H4 (cell line): Measurements from ENCODE around the gene FGGY. TPM values are rescaled to one million over a fixed set of nuclear protein-coding genes. Genes with fewer than 3 reads are reported as not detected.
"Not testable (repeated sequence)": the region's sequence is repeated elsewhere in the genome, so short reads cannot be mapped to it uniquely, and the experiment has no call there.

ENCODE experiments used
- DNase-seq: peaks from one replicate; pipeline ENCODE4 v3.0.0-alpha.2; 2015; ENCODE audit warnings: low spot score
- total RNA-seq: library from RNA; depleted of rRNA; stranded (reverse); fragments of >200 nt; shearing (Covaris generic); gene quantifications from 2 replicates; pipeline ENCODE4 v1.2.3, GENCODE V29; 2014

The FGGY gene
- total RNA-seq, 1 experiment from 2014 or later = 8.4 TPM

GRCh38 chr1:59701376-59701775 lies 404.5 kb downstream of the FGGY start:
- no peak for DNase-seq

GRCh38 chr1:59703226-59703917 lies 406.5 kb downstream of the FGGY start:
- peak; percentile 19 for DNase-seq

- DNase-seq = no peak
Measured at GRCh38 chr1:59703918-59704378, 407.1 kb downstream of the FGGY start.

DNA sequence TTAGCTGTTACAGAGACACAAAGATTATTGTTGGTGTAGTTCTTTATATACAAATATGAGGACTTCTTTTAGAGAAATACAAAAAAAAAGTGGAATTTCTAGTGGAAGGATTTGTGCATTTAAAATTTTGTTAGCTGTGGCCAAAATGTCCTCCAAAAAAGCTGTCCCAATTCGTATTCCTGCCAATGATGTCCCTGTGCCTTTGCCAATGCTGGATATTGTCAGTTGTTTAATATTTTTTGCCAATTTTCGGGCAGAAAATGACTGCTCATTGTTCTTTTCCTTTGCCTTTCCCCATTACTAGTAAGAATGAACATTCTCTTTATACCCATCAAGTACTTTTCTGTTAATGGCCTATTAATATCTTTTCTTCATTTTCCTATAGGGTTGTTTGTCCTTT lies 407.8 kb downstream of the FGGY start:
- DNase-seq = no peak

- no peak for DNase-seq
Measured at GRCh38 chr1:59705466-59706302, 408.8 kb downstream of the FGGY start.

GRCh38 chr1:59706303-59706599 lies 409.4 kb downstream of the FGGY start:
- DNase-seq = no peak

- peak; percentile 86 for DNase-seq
Measured at GRCh38 chr1:59707178-59707791, 410.4 kb downstream of the FGGY start.

DNA sequence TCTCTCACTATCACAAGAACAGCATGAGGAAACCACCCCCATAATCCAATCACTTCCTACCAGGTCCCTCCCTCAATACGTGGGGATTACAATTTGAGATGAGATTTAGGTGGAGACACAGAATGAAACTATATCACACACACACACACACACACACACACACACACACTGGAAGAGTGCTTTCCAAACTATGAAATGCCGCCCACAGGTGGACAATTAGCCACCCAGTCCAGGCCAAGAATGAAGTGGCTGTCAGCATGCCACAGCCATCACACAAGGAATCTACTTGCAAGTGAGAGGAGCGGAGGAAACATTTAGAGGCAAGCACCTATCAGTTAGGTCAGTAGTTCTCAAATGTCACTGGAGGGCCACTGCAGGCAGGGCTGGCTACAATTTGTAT lies 412.4 kb downstream of the FGGY start:
- no peak for DNase-seq

GRCh38 chr1:59710920-59711319 lies 414.0 kb downstream of the FGGY start:
- DNase-seq = not testable (repeated sequence)

DNA sequence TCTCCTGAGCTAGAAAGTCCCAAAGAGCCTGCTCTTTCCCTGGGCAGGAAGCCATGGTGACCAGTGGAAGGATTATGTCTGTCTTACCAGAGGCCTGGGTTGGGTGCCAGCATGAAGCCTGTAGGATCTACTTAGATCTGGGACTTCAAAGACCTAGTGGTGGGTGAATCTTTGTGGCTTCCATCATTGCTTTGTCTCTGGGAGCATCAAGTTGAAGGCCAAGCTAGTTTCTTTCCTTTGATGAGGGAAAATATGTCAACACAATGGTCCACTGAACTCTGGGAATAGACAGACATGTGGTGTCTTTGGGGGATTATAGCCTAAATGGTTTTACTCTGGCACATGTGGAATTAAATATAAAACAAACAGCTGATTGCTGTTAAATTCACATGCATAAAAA lies 417.3 kb downstream of the FGGY start:
- DNase-seq = no peak

DNA sequence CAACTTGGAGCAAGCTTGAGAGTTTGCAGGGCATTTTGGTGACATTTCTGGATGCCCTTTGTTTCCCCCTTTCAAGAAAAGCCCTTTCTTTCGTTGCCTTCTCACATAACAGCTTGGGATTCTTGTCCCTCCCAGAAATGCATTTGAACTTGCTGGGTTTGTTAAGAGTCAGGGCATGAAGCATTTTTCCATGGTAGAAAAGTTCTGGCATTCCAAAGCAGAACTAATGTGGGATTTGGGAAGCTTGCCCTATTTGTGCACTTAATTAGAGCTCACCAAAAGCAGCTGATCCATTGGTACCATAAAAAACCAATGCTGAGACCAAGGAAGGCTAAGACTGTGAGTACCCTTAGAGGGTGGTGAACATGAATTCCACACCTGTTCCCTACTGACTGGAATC lies 418.1 kb downstream of the FGGY start:
- DNase-seq = no peak

DNA sequence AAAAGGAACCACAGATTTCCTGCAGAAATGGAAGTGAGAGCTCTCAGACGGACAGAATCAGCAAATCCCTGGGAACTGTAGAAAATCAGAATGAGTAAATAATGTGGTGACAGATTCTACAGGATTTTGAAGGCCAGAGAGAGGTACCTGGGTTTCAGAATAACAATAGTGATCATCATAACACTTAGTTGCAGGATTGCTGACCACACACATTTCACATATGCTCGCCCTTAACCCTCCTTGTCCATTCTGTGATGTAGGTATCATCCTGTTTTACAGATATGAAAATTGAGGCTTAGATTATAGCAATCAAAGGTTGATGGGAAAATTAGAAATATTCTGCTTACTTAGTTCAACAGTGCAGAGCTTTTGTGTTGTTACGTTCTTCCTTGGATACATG lies 419.9 kb downstream of the FGGY start:
- no peak for DNase-seq

GRCh38 chr1:59718064-59718988 lies 421.4 kb downstream of the FGGY start:
- DNase-seq = no peak

DNA sequence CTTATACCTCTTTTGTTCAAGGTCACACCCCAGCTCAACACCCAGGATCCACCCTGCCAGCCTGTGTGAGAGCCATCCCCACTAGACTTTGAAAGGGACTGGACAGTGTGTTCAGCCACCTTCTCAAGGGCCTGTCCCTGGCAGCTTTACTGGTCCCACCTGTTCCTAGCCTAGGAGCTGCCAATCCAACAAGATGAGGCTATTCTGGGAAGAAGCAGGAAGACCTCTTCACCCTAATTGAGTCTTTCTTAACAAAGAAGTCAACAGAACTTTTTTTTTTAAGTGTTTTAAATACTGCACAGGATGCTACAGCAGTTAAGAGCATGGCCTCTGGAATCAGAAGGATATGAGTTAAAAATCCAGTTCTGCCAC lies 422.1 kb downstream of the FGGY start:
- no peak for DNase-seq

DNA sequence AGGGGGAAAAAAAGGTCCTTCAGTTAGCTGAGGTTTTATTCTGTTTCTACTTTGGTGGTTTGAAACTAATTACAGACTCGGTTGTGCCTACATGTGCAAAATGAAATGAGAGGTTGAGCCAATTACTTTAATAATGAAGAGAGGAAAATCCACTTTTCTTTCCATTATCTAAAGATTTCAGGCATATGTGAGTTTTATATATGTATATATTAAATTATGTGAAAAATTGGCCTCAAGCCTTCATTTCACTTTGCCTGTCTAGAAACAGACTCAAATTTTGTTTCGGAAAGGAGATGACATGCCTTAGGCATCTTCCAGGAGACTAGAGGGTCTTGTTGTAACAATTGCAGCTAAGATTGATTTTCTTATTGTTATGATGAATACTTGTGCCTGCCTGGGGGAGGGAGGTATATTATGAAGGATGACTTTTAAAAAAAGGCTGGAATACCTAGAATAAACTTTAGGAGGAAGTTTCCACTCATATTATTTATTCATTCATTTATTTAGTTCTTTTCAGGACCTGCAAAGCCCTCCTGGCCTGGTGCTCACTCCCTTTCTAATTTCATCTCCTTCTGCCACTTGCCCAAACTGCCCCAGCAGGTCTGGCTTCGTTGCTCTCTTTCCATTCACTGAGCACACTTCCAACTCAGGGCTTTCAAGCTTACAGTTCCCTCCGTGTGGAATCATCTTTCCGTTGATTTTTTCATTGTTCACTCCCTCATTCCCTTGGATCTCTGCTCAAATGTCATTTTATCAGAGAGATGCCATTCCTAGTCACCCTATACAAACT lies 423.6 kb downstream of the FGGY start:
- DNase-seq = no peak

- no peak for DNase-seq
Measured at GRCh38 chr1:59730302-59730701, 433.4 kb downstream of the FGGY start.

DNA sequence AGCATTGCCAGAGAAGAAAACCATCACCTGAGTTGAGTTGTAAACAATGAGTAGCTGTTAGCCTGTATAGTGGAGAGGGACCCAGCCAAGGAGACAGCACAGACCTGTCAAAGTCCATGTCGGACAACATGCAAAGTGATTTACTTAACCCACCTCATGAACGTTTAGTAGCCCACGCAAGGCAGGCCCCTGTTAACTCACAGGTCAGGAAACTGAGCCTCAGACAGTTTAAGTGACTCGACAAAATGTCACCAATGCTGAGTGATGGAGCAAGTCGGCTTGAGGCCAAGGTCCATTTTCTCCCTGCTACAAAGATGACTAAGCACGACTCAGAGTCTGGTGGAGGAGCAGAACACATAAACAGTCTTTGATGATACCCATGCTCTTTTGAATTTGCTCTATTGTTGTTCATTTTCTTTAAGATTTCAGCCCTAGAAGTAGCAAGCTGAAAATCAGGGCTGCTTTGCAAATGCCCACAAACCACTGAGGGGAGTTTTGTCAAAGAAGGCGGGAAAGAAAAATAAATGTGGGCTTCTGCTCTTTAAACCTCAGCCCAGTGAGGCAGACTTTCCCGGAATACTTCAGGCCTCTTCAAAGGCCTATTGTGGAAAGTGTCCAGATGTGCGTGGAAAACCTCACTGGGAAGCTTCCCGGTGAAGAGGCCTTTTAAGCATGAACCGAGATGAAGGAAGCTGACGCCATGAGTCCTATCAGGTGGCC lies 434.0 kb downstream of the FGGY start:
- peak; percentile 94 for DNase-seq

- no peak for DNase-seq
Measured at GRCh38 chr1:59731591-59731990, 434.7 kb downstream of the FGGY start.

DNA sequence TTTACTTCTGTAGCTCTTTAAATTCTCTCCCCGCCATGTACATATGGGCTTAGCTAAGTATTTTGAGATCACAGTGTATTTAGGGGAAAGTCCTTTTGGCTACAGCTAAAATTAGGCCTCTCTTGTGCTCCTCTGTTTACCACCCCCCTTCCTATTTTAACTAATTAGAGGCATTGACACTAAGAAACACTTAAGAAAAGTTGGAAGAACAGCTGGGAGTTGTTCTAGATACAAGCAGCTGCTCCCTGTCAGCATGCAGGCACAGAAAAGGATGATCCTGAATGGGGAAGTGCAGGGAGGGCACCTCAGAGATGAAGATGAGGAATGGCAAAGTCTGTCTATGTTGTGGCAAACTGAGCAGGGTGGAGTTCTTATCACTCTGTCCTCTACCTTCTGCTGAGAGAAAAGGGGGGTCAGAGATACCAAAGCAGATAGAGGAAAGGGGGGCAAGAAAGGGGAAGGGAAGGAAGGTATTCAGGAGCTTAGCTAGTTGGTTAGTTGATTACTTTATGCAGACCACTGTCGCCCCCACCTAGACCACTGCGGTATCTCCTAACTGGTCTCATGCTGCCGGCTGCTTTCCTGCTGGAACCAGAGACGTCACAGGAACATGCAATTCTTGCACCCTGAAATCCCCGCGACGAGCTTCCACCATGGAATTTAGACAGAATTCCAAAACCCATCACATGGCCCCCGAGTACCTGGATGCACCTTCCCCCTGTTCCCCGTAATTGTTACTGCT lies 435.5 kb downstream of the FGGY start:
- DNase-seq = no peak
